AG04449 (cell line): Measurements from ENCODE around the gene USP7.

ENCODE experiments used
- CTCF ChIA-PET: fragments of 350-600 bp; formaldehyde crosslinking; extraction: SDS; loops from one replicate; lab custom pipeline; 2021; ENCODE audit warnings: antibody characterized with exemption; lab: Yijun Ruan, JAX
- POLR2A ChIA-PET: fragments of 400-600, 350-600 bp; formaldehyde crosslinking; extraction: SDS; loops from one replicate; lab custom pipeline; 2020; ENCODE audit warnings: antibody characterized with exemption, inconsistent platforms; lab: Yijun Ruan, JAX
- DNase-seq: peaks from one replicate; pipeline ENCODE4 v3.0.0-alpha.2; 2010; ENCODE audit warnings: low read depth, low spot score
- H3K4me3 ChIP-seq: 2 replicates; pipeline ENCODE4 v1.5.1; 2011; ENCODE audit warnings: low read depth, mild to moderate bottlenecking, control low read depth, low read length
- CTCF ChIP-seq: IDR thresholded peaks from one replicate; pipeline ENCODE4 v1.5.1; 2011; ENCODE audit warnings: mild to moderate bottlenecking, moderate library complexity, low read length, control low read depth, inconsistent platforms; ENCODE audit not compliant: insufficient read depth; ENCODE audit errors: missing control alignments

Gene USP7

GRCh38 chr16:8961811-8962390, 1.8 kb downstream of the USP7 start:
- POLR2A ChIA-PET = interaction anchor here (0.7 kb wide), 1 partner anchor 47 kb away, joined by 4 read pairs; no protein-coding TSS in a partner anchor
- TF ChIP-seq CTCF = no peak
- CTCF ChIA-PET = interaction anchor here (1.1 to 1.3 kb wide), 2 partner anchors 25 to 45 kb away, joined by 3 to 4 read pairs; no protein-coding TSS in a partner anchor
- DNase-seq = no peak
- peak overlapping the region; percentile 68 for H3K4me3 ChIP-seq

- H3K4me3 ChIP-seq = no peak overlapping the region
- POLR2A ChIA-PET = interaction anchor here (1.0 kb wide), 1 partner anchor 18 kb away, joined by 4 read pairs; no protein-coding TSS in a partner anchor
- CTCF ChIA-PET = interaction anchor here (0.6 to 2.2 kb wide), 4 partner anchors 10 to 57 kb away, joined by 3 to 8 read pairs (median 4); no protein-coding TSS in a partner anchor
Observed at GRCh38 chr16:8960788-8961109, 3.0 kb downstream of the USP7 start.

GRCh38 chr16:8959921-8960787, 3.6 kb downstream of the USP7 start:
- ChIA-PET POLR2A (interaction anchor here (1.0 kb wide), 1 partner anchor 17 kb away, joined by 4 read pairs; no protein-coding TSS in a partner anchor), CTCF (interaction anchor here (0.7 to 2.2 kb wide), 5 partner anchors 9 to 174 kb away, joined by 3 to 8 read pairs (median 3); no protein-coding TSS in a partner anchor)
- DNase-seq = no peak
- no peak for TF ChIP-seq CTCF
- peak overlapping the region; percentile 10; the same call in 1 of the 2 replicates for H3K4me3 ChIP-seq

More at GRCh38 chr16:8960788-8961109, 3.0 kb downstream of the USP7 start:
- DNase-seq = no peak
- no peak for TF ChIP-seq CTCF

- DNase-seq = no peak
- POLR2A ChIA-PET = interaction anchor here (0.8 kb wide), 1 partner anchor 132 kb away, joined by 4 read pairs; no protein-coding TSS in a partner anchor
- peak overlapping the region; percentile 12; the same call in 1 of the 2 replicates for H3K4me3 ChIP-seq
- CTCF ChIA-PET = interaction anchor here (0.6 to 2.2 kb wide), 4 partner anchors 23 to 176 kb away, joined by 3 to 8 read pairs (median 4); no protein-coding TSS in a partner anchor
- no peak for TF ChIP-seq CTCF
Observed at GRCh38 chr16:8958344-8959167, 5.2 kb downstream of the USP7 start.

GRCh38 chr16:8957509-8958157, 6.1 kb downstream of the USP7 start:
- DNase-seq = no peak

More at GRCh38 chr16:8957509-8958157, 6.1 kb downstream of the USP7 start:
- H3K4me3 ChIP-seq = no peak overlapping the region
- no peak for TF ChIP-seq CTCF
- CTCF ChIA-PET = interaction anchor here (0.6 kb wide), 1 partner anchor 51 kb away, joined by 3 read pairs; no protein-coding TSS in a partner anchor
- POLR2A ChIA-PET = interaction anchor here (0.8 kb wide), 1 partner anchor 133 kb away, joined by 4 read pairs; no protein-coding TSS in a partner anchor
